Activated B cell treated with CpG ODN at 0.5 μM for 24 hours (primary cell): Measurements from ENCODE around the gene BTBD16. TPM values are rescaled to one million over a fixed set of nuclear protein-coding genes. Genes with fewer than 3 reads are reported as not detected.

Source experiments
- ATAC-seq: fragments of 200-7000 bp; cut with Tn5 transposase; one replicate; pipeline ENCODE4 v1.10.0; 2021; ENCODE audit warnings: low read depth, mild to moderate bottlenecking, moderate library complexity
- CTCF ChIA-PET: fragments of 350-600 bp; sonication (Branson Sonifier 250); formaldehyde crosslinking; loops from one replicate; lab custom pipeline; 2021; ENCODE audit warnings: antibody characterized with exemption; lab: Charles Lee
- POLR2A ChIA-PET: fragments of 350-600 bp; sonication (Branson Sonifier 250); formaldehyde crosslinking; loops from one replicate; lab custom pipeline; 2021; ENCODE audit warnings: antibody characterized with exemption; lab: Charles Lee
- DNase-seq: peaks from one replicate; pipeline ENCODE4 v3.0.0; 2022
- H3K27ac Mint-ChIP-seq: one replicate; pipeline ENCODE4 v1.8.0; 2020; ENCODE audit warnings: mixed read lengths
- H3K27me3 Mint-ChIP-seq: one replicate; pipeline ENCODE4 v1.8.0; 2021; ENCODE audit warnings: mixed read lengths
- H3K36me3 Mint-ChIP-seq: one replicate; pipeline ENCODE4 v1.8.0; 2021; ENCODE audit warnings: low read depth, mixed read lengths
- H3K4me1 Mint-ChIP-seq: one replicate; pipeline ENCODE4 v1.8.0; 2021; ENCODE audit warnings: mixed read lengths
- H3K4me3 Mint-ChIP-seq: one replicate; pipeline ENCODE4 v1.8.0; 2020; ENCODE audit warnings: mild to moderate bottlenecking, mixed read lengths
- H3K9me3 Mint-ChIP-seq: one replicate; pipeline ENCODE4 v1.8.0; 2020; ENCODE audit warnings: mixed read lengths
- intact Hi-C: fragments of 100-400 bp; cut with micrococcal nuclease; formaldehyde crosslinking; loops from one replicate; pipeline ENCODE4 v1.15.1; 2024
- total RNA-seq: library from RNA; stranded (reverse); gene quantifications from 2 replicates; pipeline ENCODE4 v1.2.3, GENCODE V29; 2022
- TF ChIP-seq, protein P1 (sequence below): fragments of 200-600 bp; IDR thresholded peaks from one replicate; pipeline ENCODE4 v1.8.0; 2022; ENCODE audit warnings: antibody characterized with exemption, mild to moderate bottlenecking

Gene BTBD16
- total RNA-seq, 1 donor from 2014 or later = not detected

DNA sequence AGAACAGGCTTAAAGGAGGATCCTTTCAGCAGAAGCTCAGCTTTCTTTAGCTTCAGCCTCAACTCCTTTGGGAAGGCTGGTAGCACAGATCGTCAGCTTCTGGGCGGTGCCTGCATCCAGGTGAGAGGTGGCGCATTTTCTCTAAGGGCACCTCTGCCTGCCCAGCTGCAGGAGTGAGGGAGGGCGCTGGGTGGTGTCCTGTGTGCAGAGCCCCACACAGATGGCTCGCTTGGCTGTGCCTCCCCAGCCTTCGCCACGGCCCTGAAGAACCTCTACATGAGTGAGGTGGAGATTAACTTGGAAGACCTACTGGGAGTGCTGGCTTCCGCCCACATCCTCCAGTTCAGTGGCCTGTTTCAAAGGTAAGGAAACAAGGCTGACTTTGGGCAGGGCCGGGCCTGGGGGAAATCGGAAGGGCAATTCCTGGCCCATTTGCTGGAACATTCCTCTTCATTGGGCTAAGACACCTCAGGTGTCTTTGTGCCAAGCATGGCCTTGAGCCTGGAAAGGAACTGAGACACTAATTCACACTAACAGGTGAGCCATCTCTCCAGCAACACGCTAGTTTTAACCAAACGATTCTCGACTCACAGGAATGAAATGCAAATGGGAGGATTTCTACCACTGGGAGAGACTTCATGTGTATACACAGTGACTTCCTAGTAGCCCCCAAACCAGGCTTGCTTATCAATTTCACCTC, 19.9 kb downstream of the BTBD16 start:
- DNase-seq (no peak), ATAC-seq (no peak)
- ChIA-PET CTCF (interaction anchor here (1.0 kb wide), 1 partner anchor 275 kb away, joined by 3 read pairs; no protein-coding TSS in a partner anchor), POLR2A (no interaction called here)
- Mint-ChIP-seq H3K4me3 (no peak overlapping the region), H3K36me3 (no peaks in the 10 kb centered on the region), H3K27me3 (peaks cover 7% of the 10 kb centered on the region), H3K27ac (no peak overlapping the region), H3K9me3 (no peaks in the 10 kb centered on the region), H3K4me1 (no peaks in the 10 kb centered on the region)
- intact Hi-C loops = no loop called here
- TF ChIP-seq, protein P1, sequence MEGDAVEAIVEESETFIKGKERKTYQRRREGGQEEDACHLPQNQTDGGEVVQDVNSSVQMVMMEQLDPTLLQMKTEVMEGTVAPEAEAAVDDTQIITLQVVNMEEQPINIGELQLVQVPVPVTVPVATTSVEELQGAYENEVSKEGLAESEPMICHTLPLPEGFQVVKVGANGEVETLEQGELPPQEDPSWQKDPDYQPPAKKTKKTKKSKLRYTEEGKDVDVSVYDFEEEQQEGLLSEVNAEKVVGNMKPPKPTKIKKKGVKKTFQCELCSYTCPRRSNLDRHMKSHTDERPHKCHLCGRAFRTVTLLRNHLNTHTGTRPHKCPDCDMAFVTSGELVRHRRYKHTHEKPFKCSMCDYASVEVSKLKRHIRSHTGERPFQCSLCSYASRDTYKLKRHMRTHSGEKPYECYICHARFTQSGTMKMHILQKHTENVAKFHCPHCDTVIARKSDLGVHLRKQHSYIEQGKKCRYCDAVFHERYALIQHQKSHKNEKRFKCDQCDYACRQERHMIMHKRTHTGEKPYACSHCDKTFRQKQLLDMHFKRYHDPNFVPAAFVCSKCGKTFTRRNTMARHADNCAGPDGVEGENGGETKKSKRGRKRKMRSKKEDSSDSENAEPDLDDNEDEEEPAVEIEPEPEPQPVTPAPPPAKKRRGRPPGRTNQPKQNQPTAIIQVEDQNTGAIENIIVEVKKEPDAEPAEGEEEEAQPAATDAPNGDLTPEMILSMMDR = no peak

DNA sequence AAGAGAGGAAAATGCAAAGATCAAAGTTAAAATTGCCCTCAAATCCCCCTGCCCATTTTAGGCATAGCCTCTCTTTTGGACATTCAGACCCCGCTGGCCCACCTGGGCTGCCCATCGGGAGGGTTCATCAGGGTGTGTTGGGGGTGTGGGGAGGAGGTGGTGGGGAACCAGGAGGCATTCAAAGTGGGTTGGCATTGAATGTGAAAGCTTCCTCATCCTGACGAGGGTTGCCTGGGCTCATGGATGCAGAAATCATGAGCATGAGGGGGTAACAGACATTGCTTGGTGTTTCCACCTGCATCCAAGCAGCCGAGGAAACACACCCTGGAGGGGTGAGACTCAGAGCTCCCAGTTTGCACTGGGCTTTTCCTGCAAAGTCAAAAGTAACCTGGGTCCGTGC, 20.6 kb downstream of the BTBD16 start:
- ATAC-seq (no peak), DNase-seq (no peak)
- ChIA-PET CTCF (no interaction called here), POLR2A (no interaction called here)
- intact Hi-C loops = no loop called here
- Mint-ChIP-seq H3K27ac (no peak overlapping the region), H3K4me1 (no peaks in the 10 kb centered on the region), H3K9me3 (no peaks in the 10 kb centered on the region), H3K27me3 (peaks cover 11% of the 10 kb centered on the region), H3K36me3 (no peaks in the 10 kb centered on the region), H3K4me3 (no peak overlapping the region)
- TF ChIP-seq, protein P1 = no peak

DNA sequence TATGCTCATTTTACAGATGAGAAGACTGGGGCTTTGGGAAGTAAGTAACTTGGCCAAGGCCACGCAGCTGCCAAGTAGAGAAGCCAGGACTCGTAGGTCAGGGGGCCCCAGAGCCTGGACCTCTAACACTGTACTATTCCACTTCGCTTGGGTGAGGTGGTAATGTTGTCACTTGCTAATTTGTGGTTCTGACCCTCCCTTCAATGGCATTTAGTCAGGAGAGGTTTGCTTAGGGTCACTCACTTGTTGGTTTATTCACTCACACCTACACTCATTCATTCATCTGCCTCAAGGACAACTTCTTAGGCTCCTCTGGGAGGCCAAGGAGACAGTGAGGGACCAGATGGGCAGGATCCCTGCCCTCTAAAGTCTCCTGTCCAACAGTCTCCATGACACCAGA, 21.3 kb downstream of the BTBD16 start:
- no peak overlapping the region for H3K27ac Mint-ChIP-seq
- peaks cover 10% of the 10 kb centered on the region for H3K27me3 Mint-ChIP-seq
- ATAC-seq (no peak), DNase-seq (no peak)
- no peaks in the 10 kb centered on the region for H3K9me3 Mint-ChIP-seq
- TF ChIP-seq, protein P1 = no peak
- no peak overlapping the region for H3K4me3 Mint-ChIP-seq
- H3K36me3 Mint-ChIP-seq = no peaks in the 10 kb centered on the region
- CTCF ChIA-PET = no interaction called here
- intact Hi-C loops = no loop called here
- no peaks in the 10 kb centered on the region for H3K4me1 Mint-ChIP-seq
- POLR2A ChIA-PET = no interaction called here

- intact Hi-C loops = no loop called here
- ATAC-seq (no peak), DNase-seq (no peak)
- Mint-ChIP-seq H3K4me3 (no peak overlapping the region), H3K27ac (no peak overlapping the region), H3K36me3 (no peaks in the 10 kb centered on the region), H3K4me1 (no peaks in the 10 kb centered on the region), H3K9me3 (no peaks in the 10 kb centered on the region), H3K27me3 (peaks cover 6% of the 10 kb centered on the region)
- ChIA-PET CTCF (interaction anchor here (1.3 kb wide), 1 partner anchor 141 kb away, joined by 4 read pairs; no protein-coding TSS in a partner anchor), POLR2A (no interaction called here)
- TF ChIP-seq, protein P1 = no peak
These were observed 22.3 kb downstream of the BTBD16 start for GRCh38 chr10:122293156-122293960.

GRCh38 chr10:122293961-122294380, 22.9 kb downstream of the BTBD16 start:
- Mint-ChIP-seq H3K9me3 (no peaks in the 10 kb centered on the region), H3K4me1 (peaks cover 2% of the 10 kb centered on the region), H3K27ac (no peak overlapping the region), H3K4me3 (no peak overlapping the region), H3K36me3 (no peaks in the 10 kb centered on the region), H3K27me3 (peaks cover 8% of the 10 kb centered on the region)
- ChIA-PET CTCF (interaction anchor here (1.3 kb wide), 1 partner anchor 141 kb away, joined by 4 read pairs; no protein-coding TSS in a partner anchor), POLR2A (no interaction called here)
- ATAC-seq = no peak
- intact Hi-C loops = no loop called here
- no peak for DNase-seq
- TF ChIP-seq, protein P1 = no peak
